A549 treated with AZD2906 at 1 μM for 4 hours (cell line): Measurements from ENCODE around the gene LHX3. TPM values are rescaled to one million over a fixed set of nuclear protein-coding genes. Genes with fewer than 3 reads are reported as not detected.

Source experiments
- total RNA-seq: library from RNA; stranded (reverse); fragments of 200-300 nt; extraction: Qiagen RNA extraction; gene quantifications from 5 replicates; pipeline ENCODE4 v1.2.3, GENCODE V29; 2022

The LHX3 gene
- 0.07 to 0.08 TPM (median 0.08 TPM) in 4 of 5 replicates, not detected in the other for total RNA-seq

DNA sequence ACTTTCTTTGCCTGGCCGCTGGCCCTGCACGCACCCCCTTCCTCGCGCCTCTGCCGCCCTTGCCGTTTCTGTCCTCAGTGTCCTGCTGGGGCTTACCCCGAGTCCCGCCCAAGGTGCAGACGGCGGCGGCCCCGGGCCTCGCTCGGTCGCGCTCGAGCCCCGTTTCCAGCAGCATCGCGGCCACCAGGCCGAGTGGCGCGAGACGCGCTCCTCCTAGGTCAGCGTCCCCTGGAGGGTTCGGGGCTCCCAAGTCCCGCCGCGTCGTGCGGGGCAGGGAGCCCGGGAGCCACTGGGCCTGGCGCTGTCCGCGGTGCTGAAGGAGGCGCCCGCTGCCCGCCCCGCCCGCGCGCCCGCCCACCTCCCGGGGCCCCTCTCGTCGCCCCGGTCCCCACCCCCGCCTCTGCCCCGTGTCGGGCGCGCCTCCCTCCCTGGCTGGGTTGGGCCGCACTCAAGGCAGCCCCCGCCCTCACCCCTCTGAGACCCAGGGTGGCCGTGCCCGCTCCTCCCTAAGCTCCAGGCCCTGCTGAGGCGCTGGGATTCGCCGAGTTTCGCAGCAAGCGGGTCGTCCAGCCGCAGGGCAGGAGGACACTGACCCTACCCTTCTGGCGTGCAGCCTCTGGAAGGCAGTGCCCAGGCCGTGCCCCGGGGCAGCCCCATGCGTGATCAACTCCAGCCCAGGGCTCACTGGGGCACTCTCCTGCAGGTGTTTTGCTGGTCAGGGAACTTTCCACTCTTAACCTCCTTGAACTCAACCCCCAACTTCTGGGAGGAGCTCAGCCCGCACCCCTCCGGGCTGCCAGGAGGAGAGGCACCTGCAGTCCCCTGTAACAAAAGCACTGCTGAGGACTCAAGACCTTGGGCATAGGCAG, at the start of gene LHX3:
LHX3 (minus strand) TSS at position 291 of the 869 bp plus-strand sequence; CDS start at position 175, 116 bp downstream.

DNA sequence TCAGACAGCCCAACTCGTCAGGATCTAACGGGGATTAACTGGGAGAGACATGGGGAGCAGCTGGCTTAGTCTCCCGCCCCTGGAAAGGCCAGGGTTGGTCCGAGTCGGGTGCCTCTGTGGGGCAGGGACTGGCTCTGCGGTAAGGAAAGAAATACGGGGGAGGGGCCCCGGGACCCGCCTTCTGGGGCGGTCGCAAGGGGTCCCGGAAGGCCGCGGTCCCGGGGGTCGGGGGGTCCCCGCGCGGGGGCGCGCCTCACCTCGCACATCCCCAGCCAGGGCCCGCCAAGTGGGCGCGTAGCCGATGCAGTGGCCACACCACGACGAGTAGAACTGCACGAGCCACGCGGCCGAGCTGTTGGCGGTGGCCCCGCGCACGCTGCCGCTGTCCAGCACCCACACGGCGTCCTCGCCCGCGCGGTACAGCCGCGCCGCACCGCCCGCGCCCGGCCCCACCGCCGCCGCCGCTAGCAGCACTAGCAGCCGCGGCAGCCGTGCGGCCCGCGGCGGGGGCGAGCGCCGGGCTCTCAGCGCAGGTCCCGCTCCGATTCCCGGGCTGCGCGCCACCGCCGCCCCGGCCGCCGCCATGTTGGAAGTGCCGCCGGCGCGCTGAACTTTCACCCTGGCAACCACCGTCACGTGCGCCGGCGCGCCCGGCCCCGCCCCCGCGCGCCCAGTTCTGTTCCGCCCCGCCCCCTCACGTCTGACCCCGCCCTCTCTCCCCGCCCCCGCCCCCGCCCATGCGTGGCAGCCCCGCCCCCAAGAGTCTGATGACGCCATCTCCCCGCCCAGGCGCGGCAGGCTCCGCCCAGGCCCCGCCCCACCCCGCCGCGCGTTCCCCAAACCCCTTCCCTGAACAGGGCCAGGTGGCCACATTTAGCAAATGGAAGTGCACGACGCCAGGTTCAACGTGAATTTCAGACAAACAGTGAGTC, 40.6 kb upstream of the LHX3 start, which contains the start of gene QSOX2:
QSOX2 (minus strand) TSS at position 594 of the 932 bp plus-strand sequence; CDS start at position 585, 9 bp downstream.

Other genes starting within 250 kb of the LHX3 start
- 30.2 to 39.1 TPM (median 34.8 TPM) in 5 replicates for gene UBAC1, start 243.8 kb downstream of the LHX3 start, total RNA-seq
- 28.9 to 38.1 TPM (median 35.5 TPM) in 5 replicates for gene NACC2, start 109.8 kb downstream of the LHX3 start, total RNA-seq
- 34.3 to 49.7 TPM (median 46.6 TPM) in 5 replicates for gene TMEM250, start 86.3 kb downstream of the LHX3 start, total RNA-seq
- gene QSOX2, start 40.7 kb upstream of the LHX3 start, total RNA-seq = 23.2 to 26.8 TPM (median 25.2 TPM) in 5 replicates
- 0.01 to 0.03 TPM (median 0.03 TPM) in 3 of 5 replicates, not detected in the others for gene CCDC187, start 99.0 kb upstream of the LHX3 start, total RNA-seq
- 9.6 to 16.0 TPM (median 14.4 TPM) in 5 replicates for gene GPSM1, start 122.4 kb upstream of the LHX3 start, total RNA-seq
- 22.3 to 40.6 TPM (median 37.1 TPM) in 5 replicates for gene DNLZ, start 158.6 kb upstream of the LHX3 start, total RNA-seq
- 0.45 to 2.1 TPM (median 1.1 TPM) in 5 replicates for gene CARD9, start 168.5 kb upstream of the LHX3 start, total RNA-seq
- 10.4 to 12.4 TPM (median 11.7 TPM) in 5 replicates for gene SNAPC4, start 195.0 kb upstream of the LHX3 start, total RNA-seq
- 58.8 to 68.5 TPM (median 67.1 TPM) in 5 replicates for gene ENTR1, start 205.5 kb upstream of the LHX3 start, total RNA-seq
- gene PMPCA, start 205.5 kb upstream of the LHX3 start, total RNA-seq = 76.9 to 119 TPM (median 80.6 TPM) in 5 replicates
- 13.7 to 23.1 TPM (median 20.4 TPM) in 5 replicates for gene INPP5E, start 234.7 kb upstream of the LHX3 start, total RNA-seq